ENCODE data around the gene NR3C2. TPM values are rescaled to one million over a fixed set of nuclear protein-coding genes. Genes with fewer than 3 reads are reported as not detected.
A peak's percentile ranks its signal among the peaks of the same experiment; 100 is the strongest.

NR3C2 gene
- total RNA-seq, 1 donor from 2014 or later = 0.75 TPM

DNA sequence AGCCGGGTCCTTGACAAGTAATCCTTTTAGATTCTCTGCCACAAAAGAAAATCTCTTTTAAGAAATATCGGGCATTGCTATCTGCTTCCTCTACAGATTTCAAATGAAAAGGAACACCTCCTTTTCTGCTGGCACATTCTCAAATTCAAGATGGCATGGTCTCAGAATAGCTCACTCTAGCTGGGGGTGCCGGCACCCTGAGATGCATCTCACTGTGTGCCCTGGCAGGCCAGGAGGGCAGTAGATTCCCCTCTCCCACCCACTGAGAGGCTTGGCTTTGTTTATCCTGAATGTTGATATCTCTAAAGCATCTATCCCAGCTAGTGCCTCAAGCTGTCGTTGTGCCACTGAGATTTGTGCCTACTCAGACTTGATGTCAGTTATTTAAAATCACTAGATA is 390.8 kb downstream of the NR3C2 start:
- H3K27me3 Mint-ChIP-seq (ENCODE audit: unreplicated experiment) = no peaks in the 10 kb centered on the region
- no peak overlapping the region for H3K4me3 Mint-ChIP-seq (ENCODE audit: unreplicated experiment)
- peaks cover 19% of the 10 kb centered on the region for H3K4me1 Mint-ChIP-seq (ENCODE audit: unreplicated experiment)
- H3K27ac Mint-ChIP-seq (ENCODE audit: unreplicated experiment) = no peak overlapping the region
- no peak for DNase-seq (ENCODE audit: extremely low spot score, unreplicated experiment)
- TF ChIP-seq, protein P1, sequence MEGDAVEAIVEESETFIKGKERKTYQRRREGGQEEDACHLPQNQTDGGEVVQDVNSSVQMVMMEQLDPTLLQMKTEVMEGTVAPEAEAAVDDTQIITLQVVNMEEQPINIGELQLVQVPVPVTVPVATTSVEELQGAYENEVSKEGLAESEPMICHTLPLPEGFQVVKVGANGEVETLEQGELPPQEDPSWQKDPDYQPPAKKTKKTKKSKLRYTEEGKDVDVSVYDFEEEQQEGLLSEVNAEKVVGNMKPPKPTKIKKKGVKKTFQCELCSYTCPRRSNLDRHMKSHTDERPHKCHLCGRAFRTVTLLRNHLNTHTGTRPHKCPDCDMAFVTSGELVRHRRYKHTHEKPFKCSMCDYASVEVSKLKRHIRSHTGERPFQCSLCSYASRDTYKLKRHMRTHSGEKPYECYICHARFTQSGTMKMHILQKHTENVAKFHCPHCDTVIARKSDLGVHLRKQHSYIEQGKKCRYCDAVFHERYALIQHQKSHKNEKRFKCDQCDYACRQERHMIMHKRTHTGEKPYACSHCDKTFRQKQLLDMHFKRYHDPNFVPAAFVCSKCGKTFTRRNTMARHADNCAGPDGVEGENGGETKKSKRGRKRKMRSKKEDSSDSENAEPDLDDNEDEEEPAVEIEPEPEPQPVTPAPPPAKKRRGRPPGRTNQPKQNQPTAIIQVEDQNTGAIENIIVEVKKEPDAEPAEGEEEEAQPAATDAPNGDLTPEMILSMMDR (IDR thresholded peaks at IDR 0.05) = no peak
- H3K36me3 Mint-ChIP-seq (ENCODE audit: unreplicated experiment) = peaks cover 51% of the 10 kb centered on the region
- H3K9me3 Mint-ChIP-seq (ENCODE audit: unreplicated experiment) = no peaks in the 10 kb centered on the region

DNA sequence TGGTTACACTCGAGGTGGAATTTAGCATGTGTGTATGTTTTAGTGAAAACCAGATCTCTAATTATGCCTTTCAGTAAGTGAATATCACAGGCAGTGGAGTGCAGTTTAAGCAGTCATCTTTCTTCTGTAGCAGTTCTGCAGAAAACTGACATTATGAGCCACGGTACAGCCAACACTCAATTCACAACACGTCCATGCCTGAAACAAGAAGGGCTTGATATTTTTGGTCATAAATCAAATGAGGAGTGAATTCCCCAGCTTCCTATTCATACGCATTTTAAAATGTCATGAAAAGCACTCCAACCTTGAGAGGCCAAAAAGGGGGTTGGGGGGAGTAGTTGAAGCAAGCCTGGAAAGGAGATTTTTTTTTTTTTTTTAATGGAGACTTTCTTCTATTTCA is 393.6 kb downstream of the NR3C2 start:
- TF ChIP-seq, protein P1 (IDR thresholded peaks at IDR 0.05) = no peak
- DNase-seq (ENCODE audit: extremely low spot score, unreplicated experiment) = no peak
- Mint-ChIP-seq H3K27me3 (ENCODE audit: unreplicated experiment) (no peaks in the 10 kb centered on the region), H3K4me3 (ENCODE audit: unreplicated experiment) (no peak overlapping the region), H3K9me3 (ENCODE audit: unreplicated experiment) (no peaks in the 10 kb centered on the region), H3K36me3 (ENCODE audit: unreplicated experiment) (peaks cover 47% of the 10 kb centered on the region), H3K4me1 (ENCODE audit: unreplicated experiment) (peaks cover 18% of the 10 kb centered on the region), H3K27ac (ENCODE audit: unreplicated experiment) (no peak overlapping the region)

DNA sequence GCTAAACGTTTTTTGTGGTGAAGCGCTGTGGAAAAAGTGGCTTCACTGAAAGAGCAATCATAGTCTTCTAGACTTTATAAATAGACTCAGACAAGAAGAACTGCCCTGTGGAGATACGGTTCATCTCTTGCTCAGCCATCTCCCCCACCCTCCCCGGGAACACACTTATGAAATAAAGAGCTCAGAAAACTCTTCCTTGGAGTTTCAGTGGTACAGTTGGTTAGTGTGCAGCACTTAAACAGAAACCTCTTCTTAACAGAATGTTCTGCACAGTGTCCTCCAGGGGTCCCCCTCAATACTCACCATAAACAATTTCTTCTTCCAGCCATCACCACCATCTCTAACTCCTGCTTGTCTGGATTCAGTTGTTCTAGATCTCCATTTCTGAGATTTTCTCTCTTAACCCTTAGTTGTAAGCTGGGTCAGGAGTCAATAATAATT is 397.3 kb downstream of the NR3C2 start:
- DNase-seq (ENCODE audit: extremely low spot score, unreplicated experiment) = no peak
- peaks cover 15% of the 10 kb centered on the region for H3K4me1 Mint-ChIP-seq (ENCODE audit: unreplicated experiment)
- no peaks in the 10 kb centered on the region for H3K9me3 Mint-ChIP-seq (ENCODE audit: unreplicated experiment)
- TF ChIP-seq, protein P1 (IDR thresholded peaks at IDR 0.05) = no peak
- no peaks in the 10 kb centered on the region for H3K27me3 Mint-ChIP-seq (ENCODE audit: unreplicated experiment)
- H3K36me3 Mint-ChIP-seq (ENCODE audit: unreplicated experiment) = peaks cover 30% of the 10 kb centered on the region
- no peak overlapping the region for H3K27ac Mint-ChIP-seq (ENCODE audit: unreplicated experiment)
- no peak overlapping the region for H3K4me3 Mint-ChIP-seq (ENCODE audit: unreplicated experiment)

DNA sequence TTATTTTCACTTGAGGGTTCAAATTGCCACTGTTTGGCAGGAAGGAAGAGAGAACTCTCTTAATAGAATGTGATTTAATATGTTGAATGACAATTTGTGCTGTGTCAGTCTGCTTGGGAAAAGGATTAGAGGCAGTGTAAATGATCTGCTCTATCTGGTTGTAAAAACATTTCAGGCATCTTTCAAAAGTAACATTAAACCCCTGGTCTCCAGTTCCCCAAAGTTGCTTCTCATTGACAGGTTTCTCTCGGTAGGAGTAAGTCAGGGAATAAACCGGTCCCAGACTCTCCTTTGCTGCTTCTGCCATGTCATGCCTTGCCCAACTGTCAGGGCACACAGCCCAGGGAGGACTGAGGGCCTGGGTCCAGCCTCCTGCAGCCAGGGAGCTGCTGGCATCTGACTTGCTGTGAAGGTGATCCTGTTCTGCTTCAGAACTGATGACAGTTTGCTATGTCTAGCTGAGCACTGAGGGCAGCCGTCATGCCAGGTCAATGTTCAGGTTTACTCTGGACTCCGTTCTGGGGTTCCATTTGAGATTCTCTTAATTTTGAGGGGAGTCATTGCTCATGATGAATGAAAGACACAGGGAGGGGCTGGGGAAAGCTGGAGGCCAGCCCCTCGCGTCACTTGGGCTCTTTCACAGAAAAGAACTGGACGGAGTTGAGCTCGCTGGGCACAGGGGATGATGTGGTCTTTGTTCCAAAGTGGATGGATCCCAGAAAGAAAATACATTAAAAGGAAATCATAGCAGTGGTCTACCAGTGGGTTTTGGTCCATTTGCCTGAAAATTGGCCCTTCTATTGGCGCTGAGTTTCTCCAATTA is 397.9 kb downstream of the NR3C2 start:
- no peak overlapping the region for H3K4me3 Mint-ChIP-seq (ENCODE audit: unreplicated experiment)

More for the DNA sequence above, 397.9 kb downstream of the NR3C2 start:
- TF ChIP-seq, protein P1 (IDR thresholded peaks at IDR 0.05) = no peak
- H3K4me1 Mint-ChIP-seq (ENCODE audit: unreplicated experiment) = peaks cover 15% of the 10 kb centered on the region
- DNase-seq (ENCODE audit: extremely low spot score, unreplicated experiment) = no peak
- peaks cover 30% of the 10 kb centered on the region for H3K36me3 Mint-ChIP-seq (ENCODE audit: unreplicated experiment)
- H3K9me3 Mint-ChIP-seq (ENCODE audit: unreplicated experiment) = no peaks in the 10 kb centered on the region
- H3K27me3 Mint-ChIP-seq (ENCODE audit: unreplicated experiment) = no peaks in the 10 kb centered on the region
- H3K27ac Mint-ChIP-seq (ENCODE audit: unreplicated experiment) = peak overlapping the region; percentile 57
